ENCODE data around the gene MCCC1.

GRCh38 chr3:183044547-183045229, 54.6 kb downstream of the MCCC1 start:
- TF ChIP-seq EZH2phosphoT487 (conservative IDR thresholded peaks at IDR 0.05; ENCODE audit: low read length), result no peak
- TF ChIP-seq CTCF (IDR thresholded peaks at IDR 0.05; ENCODE audit: insufficient read depth, low read length, poor library complexity, severe bottlenecking), result no peak
